A549 (cell line): ENCODE measurements around the gene INVS. TPM values are rescaled to one million over a fixed set of nuclear protein-coding genes. Genes with fewer than 3 reads are reported as not detected.

ENCODE experiments used
- ATAC-seq, 2 experiments: fragments of 200-7000 bp in 1 of 2; fragments of >200 bp in 1 of 2; cut with Nextera tagmentation in 1 of 2; cut with Tn5 transposase in 1 of 2; 3 replicates each; pipeline versions ENCODE4 v1.8.0 to v1.9.1; 2018 to 2020; ENCODE audit warnings: mild to moderate bottlenecking in 1 of 2, moderate library complexity in 1 of 2
- CTCF ChIA-PET: fragments of 300-600 bp; sonication (Branson Sonifier 250); formaldehyde crosslinking; extraction: SDS; loops from one replicate; lab custom pipeline; 2021; ENCODE audit warnings: antibody characterized with exemption, inconsistent platforms; lab: Yijun Ruan, JAX
- POLR2A ChIA-PET: fragments of 350-600 bp; formaldehyde crosslinking; extraction: SDS; loops from one replicate; lab custom pipeline; 2021; ENCODE audit warnings: antibody characterized with exemption, inconsistent platforms; lab: Yijun Ruan, JAX
- DNase-seq, 2 experiments: peaks; one replicate each; pipeline versions ENCODE4 v3.0.0 to v3.0.0-alpha.2; 2011 to 2016; ENCODE audit warnings: low read depth in 1 of 2, low spot score in 1 of 2
- FAIRE-seq: peaks from 2 replicates; lab custom pipeline; 2011; peaks lifted over from hg19 to GRCh38; lab: Jason Lieb, UNC
- H3K27ac ChIP-seq, 2 experiments: fragments of >200 bp; sonication (Bioruptor Twin); formaldehyde crosslinking; 3 replicates each; pipeline ENCODE4 v1.5.1; 2016 to 2017
- H3K4me1 ChIP-seq: fragments of >200 bp; sonication (Bioruptor Twin); formaldehyde crosslinking; 3 replicates; pipeline ENCODE4 v1.6.1; 2016
- H3K4me2 ChIP-seq: fragments of >200 bp; sonication (Bioruptor Twin); formaldehyde crosslinking; 3 replicates; pipeline ENCODE4 v1.6.1; 2016
- H3K4me3 ChIP-seq: fragments of >200 bp; sonication (Bioruptor Twin); formaldehyde crosslinking; 3 replicates; pipeline ENCODE4 v1.5.1; 2016
- H3K9me3 ChIP-seq: fragments of >200 bp; sonication (Bioruptor Twin); formaldehyde crosslinking; 3 replicates; pipeline ENCODE4 v1.6.1; 2016
- ATOH8 ChIP-seq: fragments of 250-450 bp; sonication (Bioruptor Pico); IDR thresholded peaks from 2 replicates; pipeline ENCODE4 v1.5.0; 2020; ENCODE audit warnings: low read depth, mild to moderate bottlenecking, moderate library complexity
- CBX2 ChIP-seq: fragments of 200-600 bp; sonication (generic); IDR thresholded peaks from 2 replicates; pipeline ENCODE4 v1.6.1; 2016; ENCODE audit warnings: low read depth, mild to moderate bottlenecking, borderline replicate concordance
- CHD2 ChIP-seq: fragments of 150-350 bp; IDR thresholded peaks from 2 replicates; pipeline ENCODE4 v1.6.1; 2014; ENCODE audit warnings: low read length; ENCODE audit not compliant: partially characterized antibody
- CHD4 ChIP-seq: fragments of 200-600 bp; sonication (generic); IDR thresholded peaks from 2 replicates; pipeline ENCODE4 v1.6.1; 2016; ENCODE audit warnings: antibody characterized with exemption, mild to moderate bottlenecking, borderline replicate concordance
- E2F6 ChIP-seq: IDR thresholded peaks from 2 replicates; pipeline ENCODE4 v1.6.1; 2012; ENCODE audit warnings: low read depth, borderline replicate concordance
- EHF ChIP-seq: fragments of 250-450 bp; sonication (Bioruptor Pico); IDR thresholded peaks from 2 replicates; pipeline ENCODE4 v1.5.0; 2020; ENCODE audit warnings: mild to moderate bottlenecking
- EHMT2 ChIP-seq: fragments of 200-600 bp; sonication (generic); IDR thresholded peaks from 2 replicates; pipeline ENCODE4 v1.6.1; 2016; ENCODE audit warnings: antibody characterized with exemption, low read depth, mild to moderate bottlenecking, moderate library complexity
- ELK1 ChIP-seq: fragments of 150-350 bp; IDR thresholded peaks from 2 replicates; pipeline ENCODE4 v1.6.1; 2014; ENCODE audit warnings: low read depth, mild to moderate bottlenecking, low read length
- EP300 ChIP-seq, 2 experiments: fragments of >200 bp; sonication (Bioruptor Twin); formaldehyde crosslinking; IDR thresholded peaks; 2 replicates in 1 of 2; 3 replicates in 1 of 2; pipeline ENCODE4 v1.6.1; 2016 to 2017
- FOSB ChIP-seq: fragments of 250-450 bp; sonication (Bioruptor Pico); IDR thresholded peaks from 2 replicates; pipeline ENCODE4 v1.5.0; 2020; ENCODE audit warnings: mild to moderate bottlenecking, moderate library complexity
- HDAC2 ChIP-seq: fragments of 200-600 bp; sonication (generic); IDR thresholded peaks from 2 replicates; pipeline ENCODE4 v1.6.1; 2016
- HOXA7 ChIP-seq: fragments of 250-450 bp; sonication (Bioruptor Pico); IDR thresholded peaks from 2 replicates; pipeline ENCODE4 v1.5.0; 2020; ENCODE audit warnings: mild to moderate bottlenecking, moderate library complexity
- KDM5A ChIP-seq: fragments of 200-600 bp; sonication (generic); IDR thresholded peaks from 2 replicates; pipeline ENCODE4 v1.6.1; 2016; ENCODE audit warnings: antibody characterized with exemption, mild to moderate bottlenecking
- MAFK ChIP-seq: fragments of 450-650 bp; IDR thresholded peaks from 2 replicates; pipeline ENCODE4 v1.6.1; 2014; ENCODE audit not compliant: partially characterized antibody
- MAX ChIP-seq: IDR thresholded peaks from 2 replicates; pipeline ENCODE4 v1.6.1; 2012
- NPAS2 ChIP-seq: fragments of 250-450 bp; sonication (Bioruptor Pico); IDR thresholded peaks from 2 replicates; pipeline ENCODE4 v1.8.0; 2022; ENCODE audit warnings: mild to moderate bottlenecking, moderate library complexity, borderline replicate concordance
- NR3C1 ChIP-seq: fragments of >200 bp; sonication (Bioruptor Twin); formaldehyde crosslinking; IDR thresholded peaks from 3 replicates; pipeline ENCODE4 v1.6.1; 2017
- POLR2A ChIP-seq: IDR thresholded peaks from 2 replicates; pipeline ENCODE4 v1.6.1; 2012; ENCODE audit warnings: mild to moderate bottlenecking, low read length
- POLR2AphosphoS2 ChIP-seq: conservative IDR thresholded peaks from 2 replicates; pipeline ENCODE4 v1.6.1; 2012; ENCODE audit warnings: low read length, improper control_type of control experiment, inconsistent platforms
- RAD21 ChIP-seq, 2 experiments: fragments of >200 bp in 1 of 2; sonication (Bioruptor Twin) in 1 of 2; formaldehyde crosslinking in 1 of 2; IDR thresholded peaks in 1 of 2; conservative IDR thresholded peaks in 1 of 2; 2 replicates in 1 of 2; 3 replicates in 1 of 2; pipeline ENCODE4 v1.6.1; 2012 to 2018; ENCODE audit warnings: inconsistent platforms in 1 of 2
- RFX5 ChIP-seq: fragments of 450-650 bp; IDR thresholded peaks from 2 replicates; pipeline ENCODE4 v1.7.1; 2014; ENCODE audit warnings: antibody characterized with exemption, mild to moderate bottlenecking, moderate library complexity
- RNF2 ChIP-seq: fragments of 200-600 bp; sonication (generic); IDR thresholded peaks from 2 replicates; pipeline ENCODE4 v1.6.1; 2016; ENCODE audit warnings: low read depth, mild to moderate bottlenecking, antibody characterized with exemption, moderate library complexity, borderline replicate concordance
- SMC3 ChIP-seq: fragments of >200 bp; sonication (Bioruptor Twin); formaldehyde crosslinking; IDR thresholded peaks from 3 replicates; pipeline ENCODE4 v1.6.1; 2018; ENCODE audit warnings: inconsistent platforms
- SREBF2 ChIP-seq: fragments of 450-650 bp; IDR thresholded peaks from 2 replicates; pipeline ENCODE4 v1.6.1; 2014; ENCODE audit warnings: mild to moderate bottlenecking, moderate library complexity
- TP53 ChIP-seq: fragments of 250-450 bp; sonication (Bioruptor Pico); IDR thresholded peaks from 2 replicates; pipeline ENCODE4 v1.5.0; 2021; ENCODE audit warnings: mild to moderate bottlenecking, moderate library complexity
- ZC3H11A ChIP-seq: fragments of 450-650 bp; IDR thresholded peaks from 2 replicates; pipeline ENCODE4 v1.6.1; 2014; ENCODE audit warnings: antibody characterized with exemption, mild to moderate bottlenecking
- ZFP36 ChIP-seq: fragments of 450-650 bp; IDR thresholded peaks from 2 replicates; pipeline ENCODE4 v1.6.1; 2014; ENCODE audit warnings: borderline replicate concordance; ENCODE audit not compliant: partially characterized antibody
- ZSCAN20 ChIP-seq: fragments of 250-450 bp; sonication (Bioruptor Pico); IDR thresholded peaks from 2 replicates; pipeline ENCODE4 v1.8.0; 2022; ENCODE audit warnings: mild to moderate bottlenecking, moderate library complexity
- WGBS: methylation state at CpG from one replicate; pipeline ENCODE4 v1.1.6; 2017; ENCODE audit errors: missing lambda C conversion rate; 5-methylcytosine and 5-hydroxymethylcytosine counted together
- polyA plus RNA-seq, 4 experiments: library from polyadenylated mRNA; depleted of rRNA in 3 of 4; stranded (reverse); fragments of >200 nt; fragmentation: RNase III in 1 of 4; extraction: RNeasy Plus Mini Kit Qiagen cat#74134 plus additional on column Dnase treatment in 1 of 4; gene quantifications; 2 replicates in 3 of 4; 3 replicates in 1 of 4; pipeline ENCODE4 v1.2.3, GENCODE V29; 2011 to 2017
- TF ChIP-seq, protein P1 (sequence below): fragments of >200 bp; sonication (Bioruptor Twin); formaldehyde crosslinking; IDR thresholded peaks from 2 replicates; pipeline ENCODE4 v1.6.1; 2016

INVS gene
- polyA plus RNA-seq, 2 of the 4 experiments (the other 2 are of a cell fraction): 11.9 to 30.6 TPM

DNA sequence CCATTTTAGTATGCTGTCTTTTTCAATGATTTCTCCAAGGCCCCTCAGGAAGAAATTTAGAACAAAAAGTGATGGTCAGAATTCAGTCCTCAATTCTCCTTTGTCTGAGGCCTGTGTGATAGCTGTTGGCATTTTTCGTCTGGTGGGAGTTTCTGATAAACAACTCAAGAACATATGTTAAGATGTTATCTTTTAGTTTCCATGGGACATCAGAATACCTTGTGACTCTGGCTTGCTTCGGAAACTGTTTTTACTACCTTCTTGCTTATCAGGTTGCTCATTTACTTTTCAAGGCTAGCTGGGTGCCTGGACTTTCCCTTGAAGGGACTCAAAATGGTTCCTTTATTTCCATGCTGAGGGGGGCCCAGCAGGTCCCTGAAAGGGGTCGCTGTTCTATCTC lies 97.2 kb downstream of the INVS start:
- ATAC-seq (no peak), DNase-seq (no peak), FAIRE-seq (no peak)
- Histone ChIP-seq H3K4me3 (no peak overlapping the region), H3K4me2 (no peak overlapping the region), H3K9me3 (peaks cover 7% of the 10 kb centered on the region; the same call in 2 of the 3 replicates), H3K4me1 (no peaks in the 10 kb centered on the region), H3K27ac (no peak overlapping the region)
- TF ChIP-seq ATOH8 (CRISPR knock-in tag): no peak
- TF ChIP-seq, protein P1, sequence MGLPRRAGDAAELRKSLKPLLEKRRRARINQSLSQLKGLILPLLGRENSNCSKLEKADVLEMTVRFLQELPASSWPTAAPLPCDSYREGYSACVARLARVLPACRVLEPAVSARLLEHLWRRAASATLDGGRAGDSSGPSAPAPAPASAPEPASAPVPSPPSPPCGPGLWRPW: no peak
- no peak for TF ChIP-seq POLR2A
- TF ChIP-seq ZSCAN20 (CRISPR knock-in tag): no peak
- no peak for TF ChIP-seq POLR2AphosphoS2
- no peak for TF ChIP-seq MAFK
- TF ChIP-seq ZC3H11A: no peak
- TF ChIP-seq RNF2: no peak
- no peak for TF ChIP-seq SMC3
- no peak for TF ChIP-seq HDAC2
- TF ChIP-seq TP53 (CRISPR knock-in tag): no peak
- POLR2A ChIA-PET: no interaction called here
- 92% methylated on average over 3 of the region's 3 CpGs for WGBS
- CTCF ChIA-PET: interaction anchor here (1.0 to 1.7 kb wide), 3 partner anchors 27 to 39 kb away, joined by 3 to 5 read pairs (median 3); no protein-coding TSS in a partner anchor

DNA sequence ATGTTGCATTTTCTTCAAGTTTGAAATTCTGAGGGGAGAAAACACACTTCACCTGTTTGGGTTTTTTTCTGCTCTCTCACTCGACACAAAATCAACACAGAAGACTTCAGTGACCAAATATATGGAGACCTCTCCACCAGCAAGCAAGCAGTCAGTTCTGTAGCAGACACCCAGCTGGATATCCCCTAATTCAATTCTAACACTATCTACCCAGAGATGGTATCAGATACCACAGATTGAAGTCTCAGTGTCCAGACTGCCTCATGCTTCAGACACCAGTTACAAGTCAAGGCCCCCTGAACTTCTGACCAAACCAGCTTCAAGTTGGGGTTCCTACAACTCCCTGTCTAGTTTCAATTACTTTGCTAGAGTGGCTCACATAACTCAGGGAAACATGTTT lies 97.8 kb downstream of the INVS start:
- WGBS: 80% methylated on average over 1 of the region's 1 CpG
- no peak overlapping the region for H3K4me3 ChIP-seq
- H3K9me3 ChIP-seq: peaks cover 2% of the 10 kb centered on the region; the same call in 2 of the 3 replicates
- no peak overlapping the region for H3K27ac ChIP-seq
- POLR2A ChIA-PET: no interaction called here
- no peaks in the 10 kb centered on the region for H3K4me1 ChIP-seq
- no peak for DNase-seq
- ATAC-seq: no peak
- no peak overlapping the region for H3K4me2 ChIP-seq
- TF ChIP-seq CBX2 (no peak), NR3C1 (no peak), SMC3 (no peak), EHF (CRISPR knock-in tag) (no peak), FOSB (CRISPR knock-in tag) (no peak)
- TF ChIP-seq, all 56 proteins: peak for 0
- FAIRE-seq: no peak
- CTCF ChIA-PET: interaction anchor here (1.3 kb wide), 1 partner anchor 39 kb away, joined by 3 read pairs; no protein-coding TSS in a partner anchor

- ChIA-PET POLR2A (no interaction called here), CTCF (interaction anchor here (1.3 kb wide), 1 partner anchor 39 kb away, joined by 3 read pairs; no protein-coding TSS in a partner anchor)
- ATAC-seq (no peak), DNase-seq (no peak), FAIRE-seq (no peak)
- Histone ChIP-seq H3K4me2 (no peak overlapping the region), H3K27ac (no peak overlapping the region), H3K4me3 (no peak overlapping the region), H3K4me1 (no peaks in the 10 kb centered on the region), H3K9me3 (no peaks in the 10 kb centered on the region)
- no peak for TF ChIP-seq RAD21 (conservative IDR thresholded peaks at IDR 0.05 in 1 of 2, IDR thresholded peaks at IDR 0.05 in 1 of 2)
- no peak for TF ChIP-seq HOXA7 (CRISPR knock-in tag)
- TF ChIP-seq E2F6: no peak
- TF ChIP-seq ZFP36: no peak
- no peak for TF ChIP-seq CHD2
- no peak for TF ChIP-seq EP300 (IDR thresholded peaks at IDR 0.05)
- TF ChIP-seq MAFK: no peak
- no peak for TF ChIP-seq EHMT2
- no peak for TF ChIP-seq MAX
- no peak for TF ChIP-seq CHD4
- TF ChIP-seq SREBF2: no peak
- TF ChIP-seq KDM5A: no peak
- no peak for TF ChIP-seq NPAS2 (CRISPR knock-in tag)
- no peak for TF ChIP-seq RFX5
- TF ChIP-seq ELK1: no peak
- TF ChIP-seq ATOH8 (CRISPR knock-in tag): no peak
Observed at GRCh38 chr9:100197553-100197952, 98.5 kb downstream of the INVS start.
